SK-N-SH treated with all-trans-retinoic acid at 6 μM for 48 hours (cell line): ENCODE results near the gene PTPRN2.

Source experiments
- ATAC-seq: fragments of 200-7000 bp; cut with Tn5 transposase; 3 replicates; pipeline ENCODE4 v1.9.1; 2020; ENCODE audit warnings: mild to moderate bottlenecking, moderate library complexity
- ARNTL ChIP-seq: fragments of 450-650 bp; formaldehyde crosslinking; IDR thresholded peaks from 2 replicates; pipeline ENCODE4 v1.5.0; 2020; ENCODE audit warnings: low read depth, mild to moderate bottlenecking, moderate library complexity, borderline replicate concordance
- BACH2 ChIP-seq: fragments of 250-450 bp; sonication (Bioruptor Pico); IDR thresholded peaks from 2 replicates; pipeline ENCODE4 v1.9.0; 2021; ENCODE audit warnings: mild to moderate bottlenecking, borderline replicate concordance
- ESRRG ChIP-seq: fragments of 250-450 bp; sonication (Bioruptor Pico); IDR thresholded peaks from 2 replicates; pipeline ENCODE4 v1.6.1; 2021; ENCODE audit warnings: mild to moderate bottlenecking
- GLIS3 ChIP-seq: fragments of 250-450 bp; sonication (Bioruptor Pico); IDR thresholded peaks from 2 replicates; pipeline ENCODE4 v1.5.0; 2020; ENCODE audit warnings: mild to moderate bottlenecking, moderate library complexity
- ISL1 ChIP-seq: fragments of 250-450 bp; sonication (Bioruptor Pico); IDR thresholded peaks from 2 replicates; pipeline ENCODE4 v2.1.2; 2022; ENCODE audit warnings: mild to moderate bottlenecking, moderate library complexity
- OSR1 ChIP-seq: fragments of 250-450 bp; sonication (Bioruptor Pico); IDR thresholded peaks from 2 replicates; pipeline ENCODE4 v1.8.0; 2022; ENCODE audit warnings: moderate library complexity, mild to moderate bottlenecking, inconsistent platforms
- PPARA ChIP-seq: fragments of 250-450 bp; sonication (Bioruptor Pico); IDR thresholded peaks from 2 replicates; pipeline ENCODE4 v1.5.0; 2020; ENCODE audit warnings: mild to moderate bottlenecking, borderline replicate concordance
- RARB ChIP-seq: fragments of 250-450 bp; sonication (Bioruptor Pico); IDR thresholded peaks from 2 replicates; pipeline ENCODE4 v1.8.0; 2021; ENCODE audit warnings: mild to moderate bottlenecking, moderate library complexity
- SNAI2 ChIP-seq: fragments of 250-450 bp; sonication (Bioruptor Pico); IDR thresholded peaks from 2 replicates; pipeline ENCODE4 v1.5.0; 2020; ENCODE audit warnings: mild to moderate bottlenecking, moderate library complexity
- TCF4 ChIP-seq: fragments of 250-450 bp; sonication (Bioruptor Pico); IDR thresholded peaks from 2 replicates; pipeline ENCODE4 v1.8.0; 2021; ENCODE audit warnings: mild to moderate bottlenecking, moderate library complexity, borderline replicate concordance
- TOX ChIP-seq: fragments of 250-450 bp; sonication (Bioruptor Pico); IDR thresholded peaks from 2 replicates; pipeline ENCODE4 v1.8.0; 2021; ENCODE audit warnings: mild to moderate bottlenecking, moderate library complexity, borderline replicate concordance
- ZC3H10 ChIP-seq: fragments of 250-450 bp; sonication (Bioruptor Pico); IDR thresholded peaks from 2 replicates; pipeline ENCODE4 v1.5.1; 2021; ENCODE audit warnings: mild to moderate bottlenecking, moderate library complexity
- ZFP3 ChIP-seq: fragments of 250-450 bp; sonication (Bioruptor Pico); IDR thresholded peaks from 2 replicates; pipeline ENCODE4 v1.5.0; 2020; ENCODE audit warnings: mild to moderate bottlenecking, moderate library complexity
- ZFP30 ChIP-seq: fragments of 450-650 bp; formaldehyde crosslinking; IDR thresholded peaks from 2 replicates; pipeline ENCODE4 v1.5.0; 2022; ENCODE audit warnings: mild to moderate bottlenecking, moderate library complexity
- ZNF565 ChIP-seq: fragments of 450-650 bp; formaldehyde crosslinking; conservative IDR thresholded peaks from 2 replicates; pipeline ENCODE4 v1.5.0; 2020; ENCODE audit warnings: low read depth, mild to moderate bottlenecking, moderate library complexity
- ZNF70 ChIP-seq: fragments of 450-650 bp; formaldehyde crosslinking; IDR thresholded peaks from 2 replicates; pipeline ENCODE4 v1.5.0; 2020; ENCODE audit warnings: mild to moderate bottlenecking, moderate library complexity
- ZNF8 ChIP-seq: fragments of 450-650 bp; formaldehyde crosslinking; IDR thresholded peaks from 2 replicates; pipeline ENCODE4 v1.5.0; 2020; ENCODE audit warnings: mild to moderate bottlenecking, moderate library complexity
- TF ChIP-seq, protein P1 (sequence below): fragments of 250-450 bp; sonication (Bioruptor Pico); IDR thresholded peaks from 2 replicates; pipeline ENCODE4 v1.5.0; 2020; ENCODE audit warnings: mild to moderate bottlenecking, moderate library complexity
- TF ChIP-seq, protein P2 (sequence below): fragments of 250-450 bp; sonication (Bioruptor Pico); IDR thresholded peaks from 2 replicates; pipeline ENCODE4 v1.5.1; 2021; ENCODE audit warnings: mild to moderate bottlenecking, moderate library complexity
- TF ChIP-seq, protein P3 (sequence below): fragments of 250-450 bp; sonication (Bioruptor Pico); IDR thresholded peaks from 2 replicates; pipeline ENCODE4 v1.5.1; 2020; ENCODE audit warnings: low read depth, mild to moderate bottlenecking, moderate library complexity

Gene PTPRN2

DNA sequence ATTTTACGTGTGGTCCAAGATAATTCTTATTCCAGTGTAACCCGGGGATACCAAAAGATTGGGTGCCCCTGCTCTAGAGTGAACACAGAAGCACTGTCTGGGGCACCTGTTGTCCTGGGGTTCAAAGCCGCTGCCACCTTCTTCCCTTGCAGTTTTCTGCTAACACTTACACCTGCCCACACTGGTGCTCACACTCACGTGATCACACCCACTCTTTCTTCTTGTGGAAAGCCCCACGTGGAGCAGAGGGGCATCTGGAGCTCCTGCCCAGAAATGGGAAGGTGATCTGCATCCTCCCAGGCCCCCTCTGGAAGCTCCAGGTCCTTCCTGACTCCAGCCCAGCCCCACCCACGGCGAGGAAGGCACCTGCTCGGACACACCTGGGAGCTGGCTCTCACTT, 42.9 kb downstream of the PTPRN2 start:
- TF ChIP-seq ZC3H10 (CRISPR knock-in tag) (no peak), BACH2 (no peak), ZNF70 (no peak), ZFP3 (CRISPR knock-in tag) (no peak)
- TF ChIP-seq, protein P1, sequence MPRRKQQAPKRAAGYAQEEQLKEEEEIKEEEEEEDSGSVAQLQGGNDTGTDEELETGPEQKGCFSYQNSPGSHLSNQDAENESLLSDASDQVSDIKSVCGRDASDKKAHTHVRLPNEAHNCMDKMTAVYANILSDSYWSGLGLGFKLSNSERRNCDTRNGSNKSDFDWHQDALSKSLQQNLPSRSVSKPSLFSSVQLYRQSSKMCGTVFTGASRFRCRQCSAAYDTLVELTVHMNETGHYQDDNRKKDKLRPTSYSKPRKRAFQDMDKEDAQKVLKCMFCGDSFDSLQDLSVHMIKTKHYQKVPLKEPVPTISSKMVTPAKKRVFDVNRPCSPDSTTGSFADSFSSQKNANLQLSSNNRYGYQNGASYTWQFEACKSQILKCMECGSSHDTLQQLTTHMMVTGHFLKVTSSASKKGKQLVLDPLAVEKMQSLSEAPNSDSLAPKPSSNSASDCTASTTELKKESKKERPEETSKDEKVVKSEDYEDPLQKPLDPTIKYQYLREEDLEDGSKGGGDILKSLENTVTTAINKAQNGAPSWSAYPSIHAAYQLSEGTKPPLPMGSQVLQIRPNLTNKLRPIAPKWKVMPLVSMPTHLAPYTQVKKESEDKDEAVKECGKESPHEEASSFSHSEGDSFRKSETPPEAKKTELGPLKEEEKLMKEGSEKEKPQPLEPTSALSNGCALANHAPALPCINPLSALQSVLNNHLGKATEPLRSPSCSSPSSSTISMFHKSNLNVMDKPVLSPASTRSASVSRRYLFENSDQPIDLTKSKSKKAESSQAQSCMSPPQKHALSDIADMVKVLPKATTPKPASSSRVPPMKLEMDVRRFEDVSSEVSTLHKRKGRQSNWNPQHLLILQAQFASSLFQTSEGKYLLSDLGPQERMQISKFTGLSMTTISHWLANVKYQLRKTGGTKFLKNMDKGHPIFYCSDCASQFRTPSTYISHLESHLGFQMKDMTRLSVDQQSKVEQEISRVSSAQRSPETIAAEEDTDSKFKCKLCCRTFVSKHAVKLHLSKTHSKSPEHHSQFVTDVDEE (CRISPR knock-in tag) = no peak
- ATAC-seq = no peak

DNA sequence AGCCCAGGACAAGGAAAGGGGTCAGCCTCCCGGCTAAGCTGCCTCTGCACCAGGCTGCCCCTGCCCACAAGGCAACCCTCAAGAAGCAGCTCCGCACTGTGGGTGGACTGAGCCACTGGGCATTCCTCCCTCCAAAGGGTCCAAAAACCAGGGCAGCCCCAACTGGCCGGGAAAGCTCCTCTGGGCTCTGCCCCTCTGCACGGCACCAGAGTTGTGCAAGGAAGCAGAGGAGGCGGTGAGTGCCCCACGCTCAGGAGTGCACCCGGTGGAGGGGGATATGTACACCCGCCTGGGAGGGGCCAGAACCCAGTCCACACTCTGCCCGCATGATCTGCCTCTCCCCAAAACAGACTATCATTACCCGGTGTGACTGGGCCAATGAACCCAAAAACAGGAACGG, 43.8 kb downstream of the PTPRN2 start:
- ATAC-seq = no peak
- TF ChIP-seq ZFP30 (CRISPR knock-in tag) (no peak), TCF4 (CRISPR knock-in tag) (no peak)
- TF ChIP-seq, all 23 proteins: peak for 0

DNA sequence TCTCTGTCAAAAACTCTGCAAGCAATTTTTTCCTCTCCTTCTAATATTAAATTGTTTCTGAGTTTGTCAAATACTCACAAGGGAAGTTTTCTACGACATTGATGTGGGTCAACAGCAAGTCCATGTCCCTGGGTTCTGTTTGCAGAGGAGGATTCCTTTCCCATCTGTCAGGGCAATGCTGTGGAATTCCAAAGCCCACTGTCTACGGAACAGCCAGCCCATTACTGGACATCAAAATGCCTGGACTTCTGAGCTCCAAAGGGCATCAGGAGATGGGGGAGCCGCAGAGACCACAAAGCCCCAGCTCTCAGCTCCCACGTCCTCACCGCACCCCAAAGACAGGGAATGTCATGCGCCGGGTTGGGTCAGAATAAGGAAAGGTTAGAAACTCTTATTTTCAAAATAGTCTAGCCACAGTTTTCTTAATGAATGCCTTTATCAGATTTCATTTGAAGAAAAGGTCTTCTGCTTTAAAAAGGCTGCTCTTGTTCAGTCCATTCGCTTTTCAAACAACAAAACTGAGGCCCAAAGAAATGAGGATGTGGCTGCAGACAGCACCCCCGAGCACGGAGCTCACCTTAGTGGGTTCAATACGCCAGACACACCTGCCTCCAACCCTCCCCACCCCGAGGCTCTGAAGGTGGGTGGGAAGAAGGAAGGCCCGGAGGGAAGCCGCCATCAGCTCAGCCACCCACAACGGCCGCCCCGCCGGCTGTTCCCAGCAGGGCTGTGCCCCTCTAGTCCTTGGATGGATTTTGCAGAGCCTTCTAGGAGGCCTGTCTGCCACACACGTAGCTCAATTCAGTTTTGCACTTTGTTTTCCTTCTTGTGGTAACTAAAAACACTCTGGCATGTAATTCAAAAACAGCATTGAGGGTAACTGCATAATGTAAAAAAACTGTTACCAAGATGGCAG, 44.7 kb downstream of the PTPRN2 start:
- ATAC-seq = no peak
- TF ChIP-seq GLIS3 (no peak), ARNTL (CRISPR knock-in tag) (no peak), ESRRG (no peak), ZC3H10 (CRISPR knock-in tag) (no peak)
- TF ChIP-seq, protein P2, sequence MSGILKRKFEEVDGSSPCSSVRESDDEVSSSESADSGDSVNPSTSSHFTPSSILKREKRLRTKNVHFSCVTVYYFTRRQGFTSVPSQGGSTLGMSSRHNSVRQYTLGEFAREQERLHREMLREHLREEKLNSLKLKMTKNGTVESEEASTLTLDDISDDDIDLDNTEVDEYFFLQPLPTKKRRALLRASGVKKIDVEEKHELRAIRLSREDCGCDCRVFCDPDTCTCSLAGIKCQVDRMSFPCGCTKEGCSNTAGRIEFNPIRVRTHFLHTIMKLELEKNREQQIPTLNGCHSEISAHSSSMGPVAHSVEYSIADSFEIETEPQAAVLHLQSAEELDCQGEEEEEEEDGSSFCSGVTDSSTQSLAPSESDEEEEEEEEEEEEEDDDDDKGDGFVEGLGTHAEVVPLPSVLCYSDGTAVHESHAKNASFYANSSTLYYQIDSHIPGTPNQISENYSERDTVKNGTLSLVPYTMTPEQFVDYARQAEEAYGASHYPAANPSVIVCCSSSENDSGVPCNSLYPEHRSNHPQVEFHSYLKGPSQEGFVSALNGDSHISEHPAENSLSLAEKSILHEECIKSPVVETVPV (CRISPR knock-in tag) = no peak

GRCh38 chr7:158541346-158542010, 46.1 kb downstream of the PTPRN2 start:
- no peak for ATAC-seq
- no peak for TF ChIP-seq ZC3H10 (CRISPR knock-in tag)
- TF ChIP-seq SNAI2 (CRISPR knock-in tag) = no peak
- TF ChIP-seq ISL1 (CRISPR knock-in tag) = no peak
- TF ChIP-seq ESRRG = no peak
- TF ChIP-seq, protein P3, sequence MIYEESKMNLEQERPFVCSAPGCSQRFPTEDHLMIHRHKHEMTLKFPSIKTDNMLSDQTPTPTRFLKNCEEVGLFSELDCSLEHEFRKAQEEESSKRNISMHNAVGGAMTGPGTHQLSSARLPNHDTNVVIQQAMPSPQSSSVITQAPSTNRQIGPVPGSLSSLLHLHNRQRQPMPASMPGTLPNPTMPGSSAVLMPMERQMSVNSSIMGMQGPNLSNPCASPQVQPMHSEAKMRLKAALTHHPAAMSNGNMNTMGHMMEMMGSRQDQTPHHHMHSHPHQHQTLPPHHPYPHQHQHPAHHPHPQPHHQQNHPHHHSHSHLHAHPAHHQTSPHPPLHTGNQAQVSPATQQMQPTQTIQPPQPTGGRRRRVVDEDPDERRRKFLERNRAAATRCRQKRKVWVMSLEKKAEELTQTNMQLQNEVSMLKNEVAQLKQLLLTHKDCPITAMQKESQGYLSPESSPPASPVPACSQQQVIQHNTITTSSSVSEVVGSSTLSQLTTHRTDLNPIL (CRISPR knock-in tag) = no peak
- no peak for TF ChIP-seq ZNF8
- TF ChIP-seq, protein P2 (CRISPR knock-in tag) = no peak
- no peak for TF ChIP-seq ZFP30 (CRISPR knock-in tag)
- TF ChIP-seq RARB (CRISPR knock-in tag) = no peak
- no peak for TF ChIP-seq TOX (CRISPR knock-in tag)
- no peak for TF ChIP-seq PPARA
- no peak for TF ChIP-seq GLIS3
- no peak for TF ChIP-seq ARNTL (CRISPR knock-in tag)
- TF ChIP-seq TCF4 (CRISPR knock-in tag) = no peak
- no peak for TF ChIP-seq ZNF70
- TF ChIP-seq OSR1 = no peak
- TF ChIP-seq ZNF565 (CRISPR knock-in tag) = no peak
- TF ChIP-seq, all 23 proteins: peak for 0
